Endometrium (tissue), 2 donors: ENCODE results near the gene MCF2L.

Experiments used
- FAIRE-seq: peaks from 2 replicates; lab custom pipeline; 2012; peaks lifted over from hg19 to GRCh38; lab: Jason Lieb, UNC
- donor health status: control.
- donor health status: control.

MCF2L gene

GRCh38 chr13:112997188-112998130, 28.4 kb downstream of the MCF2L start:
- FAIRE-seq, result no peak

DNA sequence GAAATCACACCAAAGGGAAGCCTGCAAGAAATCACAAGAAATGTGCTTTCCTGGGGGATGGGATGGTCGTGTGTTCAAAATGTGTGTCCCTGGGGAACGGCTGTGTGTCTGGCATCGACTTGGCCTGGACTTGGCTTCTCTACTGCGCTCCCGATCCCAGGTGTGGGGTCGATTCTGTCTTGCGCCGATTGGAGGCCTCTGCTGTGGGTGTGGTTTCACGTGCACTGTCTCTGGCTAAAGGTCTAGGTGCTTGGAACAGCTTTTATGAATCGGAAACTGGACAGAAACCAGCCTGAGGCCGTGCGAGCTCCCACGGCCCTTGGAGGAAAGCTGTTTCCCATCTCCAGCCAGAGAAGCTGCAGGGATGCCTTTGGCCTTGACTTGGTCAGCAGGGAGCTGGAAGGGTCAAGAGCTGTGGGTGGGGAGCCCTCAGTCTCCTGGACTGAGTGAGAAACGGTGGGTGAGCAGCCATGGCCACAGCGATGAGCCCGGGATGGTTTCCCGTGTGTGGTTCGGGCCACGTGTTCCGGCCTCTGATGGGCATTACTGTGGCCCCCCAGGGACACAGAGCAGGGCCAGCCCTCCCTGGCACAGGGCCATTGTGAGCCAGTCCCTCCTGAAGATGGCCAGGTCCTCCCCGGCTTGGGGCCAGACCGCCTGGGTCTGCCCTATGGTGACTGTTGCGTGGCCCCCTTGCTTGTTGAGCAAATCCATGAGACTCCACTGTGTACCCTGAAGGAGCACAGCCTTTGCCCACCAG, 29.7 kb downstream of the MCF2L start:
- FAIRE-seq, result no peak

- no peak for FAIRE-seq
Observed at GRCh38 chr13:112999414-113000177, 30.6 kb downstream of the MCF2L start.

GRCh38 chr13:113000575-113000974, 31.6 kb downstream of the MCF2L start:
- FAIRE-seq, result no peak

DNA sequence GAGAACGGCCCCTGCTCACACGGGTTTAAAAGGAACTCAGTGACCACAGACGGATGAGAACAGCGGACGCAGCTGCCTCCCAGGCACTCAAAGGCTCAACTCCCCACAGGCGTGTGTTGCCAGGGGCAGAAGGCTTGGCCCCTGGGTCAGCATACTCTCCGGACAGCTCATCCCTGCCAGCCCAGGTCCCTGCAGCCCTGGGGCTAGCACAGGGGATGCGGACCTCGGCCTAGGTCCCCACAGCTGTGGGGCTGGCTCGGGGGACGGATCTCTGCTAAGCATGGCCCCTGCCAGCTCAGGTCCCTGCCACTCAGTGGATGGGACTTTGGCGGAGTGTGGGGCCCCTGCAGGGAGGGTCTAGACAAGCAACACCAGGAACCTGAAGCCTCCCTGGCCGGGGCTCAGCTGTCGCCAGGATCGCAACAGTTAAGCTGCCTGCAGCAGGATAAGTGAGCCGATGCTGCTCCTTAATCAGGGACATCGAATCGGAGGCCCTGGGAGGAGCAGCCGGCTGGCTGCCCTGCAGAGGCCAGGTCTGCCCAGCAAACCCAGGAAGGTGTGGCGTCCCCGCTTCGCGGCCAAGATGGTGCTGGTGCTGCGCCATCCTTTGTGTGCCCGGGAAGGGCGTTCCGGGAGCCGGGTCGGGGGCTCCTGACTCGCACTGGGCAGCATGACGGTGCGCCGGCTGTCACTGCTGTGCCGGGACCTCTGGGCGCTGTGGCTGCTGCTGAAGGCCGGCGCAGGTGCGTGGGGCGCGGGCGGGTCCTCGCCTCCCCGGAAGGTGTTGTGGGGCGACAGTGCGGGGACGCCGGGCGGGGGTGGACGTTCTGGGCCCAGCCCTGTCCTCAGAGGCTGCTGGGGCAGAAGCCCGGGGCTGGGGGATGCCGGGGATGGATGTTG, 32.5 kb downstream of the MCF2L start:
- no peak for FAIRE-seq

DNA sequence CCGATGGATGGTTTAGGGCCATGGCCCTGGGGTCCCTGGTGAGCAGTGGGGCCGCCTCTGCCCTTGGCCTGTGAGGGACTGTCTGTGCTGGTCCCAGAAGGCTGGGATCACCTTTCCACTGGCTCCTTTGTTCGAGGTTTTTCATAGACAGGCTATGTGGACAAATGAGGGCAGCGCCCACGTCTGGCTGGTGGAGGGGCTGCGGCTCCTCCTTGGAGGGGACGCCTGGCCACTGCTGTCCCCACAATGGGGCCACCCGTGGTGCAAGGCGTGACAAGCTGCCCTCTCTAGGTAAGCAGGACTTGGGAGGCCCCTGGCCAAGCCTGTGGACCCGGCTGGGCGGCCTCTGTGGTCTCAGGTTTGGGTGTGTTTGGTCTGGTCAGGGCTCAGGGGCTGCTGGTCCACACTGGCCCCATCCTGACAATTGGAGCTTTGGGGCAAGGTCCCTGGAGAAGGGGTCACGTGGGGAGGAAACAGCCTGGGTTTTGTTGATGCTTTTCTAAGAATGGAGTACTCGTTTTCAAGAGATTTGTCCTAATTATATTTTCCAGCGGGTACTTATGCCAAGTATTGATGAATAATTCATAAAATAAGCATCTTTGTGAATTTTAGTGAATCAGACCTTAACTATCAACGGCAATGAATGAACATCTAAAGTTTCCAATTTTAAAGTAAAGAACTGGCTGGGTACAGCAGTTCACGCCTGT, 33.3 kb downstream of the MCF2L start:
- FAIRE-seq, result no peak

GRCh38 chr13:113002913-113003290, 33.9 kb downstream of the MCF2L start:
- no peak for FAIRE-seq

- FAIRE-seq, result no peak
Observed at GRCh38 chr13:113004126-113004525, 35.1 kb downstream of the MCF2L start.

- FAIRE-seq, result no peak
Observed at GRCh38 chr13:113005076-113005865, 36.3 kb downstream of the MCF2L start.

DNA sequence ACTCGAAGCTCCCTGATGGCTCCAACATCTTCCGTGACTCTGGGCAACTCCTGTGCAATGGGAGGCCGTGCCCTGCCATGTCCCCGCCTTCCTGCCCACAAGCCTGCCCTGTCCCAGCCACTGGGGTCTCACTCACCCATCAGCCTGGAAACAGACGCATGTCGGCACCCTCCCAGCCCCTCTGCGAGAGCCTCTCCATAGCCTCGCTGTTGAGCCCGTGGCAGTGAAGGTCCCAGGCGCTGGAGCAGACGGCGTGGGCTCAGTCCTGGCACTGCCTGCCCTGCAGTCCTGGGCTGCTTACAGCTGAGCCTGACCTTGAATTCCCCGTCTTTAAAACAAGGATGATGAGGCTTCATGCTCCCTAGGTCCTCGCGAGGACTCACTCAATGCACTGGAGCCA, 37.0 kb downstream of the MCF2L start:
- no peak for FAIRE-seq

DNA sequence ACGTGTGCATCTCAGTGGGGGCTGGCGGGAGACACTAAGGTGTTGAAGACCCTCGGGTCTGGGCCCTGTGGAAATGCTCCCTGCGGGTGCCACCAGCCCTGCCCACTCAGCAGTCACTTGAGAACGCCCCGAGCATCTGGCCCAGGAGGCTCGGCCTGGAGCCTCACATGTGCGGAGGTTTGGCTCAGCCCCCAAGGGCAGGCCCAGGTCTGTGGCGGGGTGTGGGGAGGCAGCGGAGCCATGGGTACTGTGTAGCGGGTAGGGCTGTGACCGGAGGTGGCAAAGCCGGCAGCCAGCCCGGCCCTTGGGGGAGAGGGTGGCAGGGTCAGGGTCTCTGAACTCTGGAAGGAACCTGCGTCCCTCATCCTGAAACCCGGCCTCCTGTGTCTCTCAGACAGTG, 37.6 kb downstream of the MCF2L start:
- FAIRE-seq, result no peak

DNA sequence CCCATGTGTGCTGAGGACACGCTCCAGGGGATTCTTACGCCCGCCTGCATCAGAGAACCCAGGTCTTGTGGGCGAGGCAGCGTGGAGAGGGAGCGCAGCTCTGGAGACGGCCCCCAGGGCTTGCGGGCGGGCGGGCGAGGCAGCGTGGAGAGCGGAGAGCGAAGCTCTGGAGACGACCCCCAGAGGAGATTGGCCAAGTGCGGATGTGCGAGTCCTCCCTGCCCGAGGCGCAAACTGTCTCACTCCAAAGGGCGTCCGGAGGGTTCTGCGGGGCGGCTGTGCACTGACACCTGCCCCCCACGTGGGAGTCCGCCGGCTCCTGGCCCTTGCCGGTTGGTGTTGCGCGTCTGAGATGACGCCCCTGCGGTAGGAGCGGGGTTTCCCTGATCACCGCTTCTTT, 39.8 kb downstream of the MCF2L start:
- no peak for FAIRE-seq

DNA sequence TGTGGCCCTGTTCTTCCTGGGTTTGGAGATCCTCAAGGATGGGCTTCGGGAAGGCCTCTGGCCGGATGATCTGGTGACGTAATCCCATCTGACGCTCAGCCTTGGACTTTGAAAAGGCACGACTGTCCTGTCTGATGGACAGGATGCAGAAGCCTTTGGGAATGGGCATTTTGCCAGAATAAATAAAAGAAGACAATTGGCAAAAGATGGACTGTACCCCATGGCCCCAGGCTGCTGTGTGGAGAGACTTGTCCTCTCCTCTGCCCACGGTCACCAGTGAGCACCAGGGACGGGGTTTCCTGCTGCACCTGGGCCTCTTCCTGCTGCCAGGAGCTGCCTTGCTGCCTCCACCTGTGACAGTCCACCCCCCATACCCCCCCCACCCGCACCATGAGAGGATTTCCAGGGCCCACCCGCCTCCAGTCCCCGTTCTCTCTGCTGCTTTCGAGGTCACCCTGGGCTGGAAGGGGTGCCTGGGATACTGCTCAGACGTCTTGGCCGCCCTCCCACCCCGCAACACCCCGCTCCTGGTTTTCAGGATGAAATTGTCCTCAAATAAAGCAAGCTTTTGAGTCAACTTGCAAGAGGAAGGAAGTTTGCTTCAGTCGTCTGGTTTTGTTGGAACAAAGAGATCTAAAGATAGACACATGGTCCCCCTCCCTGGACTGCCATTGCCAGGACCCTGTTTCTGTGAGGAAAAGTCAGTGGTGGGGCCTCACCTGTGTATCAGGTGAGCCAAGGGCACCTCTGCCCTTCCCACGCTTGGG, 40.9 kb downstream of the MCF2L start:
- no peak for FAIRE-seq

- FAIRE-seq, result no peak
Observed at GRCh38 chr13:113010510-113010865, 41.5 kb downstream of the MCF2L start.

GRCh38 chr13:113013303-113013702, 44.3 kb downstream of the MCF2L start:
- no peak for FAIRE-seq

- FAIRE-seq, result no peak
Observed at GRCh38 chr13:113013878-113014751, 45.1 kb downstream of the MCF2L start.

DNA sequence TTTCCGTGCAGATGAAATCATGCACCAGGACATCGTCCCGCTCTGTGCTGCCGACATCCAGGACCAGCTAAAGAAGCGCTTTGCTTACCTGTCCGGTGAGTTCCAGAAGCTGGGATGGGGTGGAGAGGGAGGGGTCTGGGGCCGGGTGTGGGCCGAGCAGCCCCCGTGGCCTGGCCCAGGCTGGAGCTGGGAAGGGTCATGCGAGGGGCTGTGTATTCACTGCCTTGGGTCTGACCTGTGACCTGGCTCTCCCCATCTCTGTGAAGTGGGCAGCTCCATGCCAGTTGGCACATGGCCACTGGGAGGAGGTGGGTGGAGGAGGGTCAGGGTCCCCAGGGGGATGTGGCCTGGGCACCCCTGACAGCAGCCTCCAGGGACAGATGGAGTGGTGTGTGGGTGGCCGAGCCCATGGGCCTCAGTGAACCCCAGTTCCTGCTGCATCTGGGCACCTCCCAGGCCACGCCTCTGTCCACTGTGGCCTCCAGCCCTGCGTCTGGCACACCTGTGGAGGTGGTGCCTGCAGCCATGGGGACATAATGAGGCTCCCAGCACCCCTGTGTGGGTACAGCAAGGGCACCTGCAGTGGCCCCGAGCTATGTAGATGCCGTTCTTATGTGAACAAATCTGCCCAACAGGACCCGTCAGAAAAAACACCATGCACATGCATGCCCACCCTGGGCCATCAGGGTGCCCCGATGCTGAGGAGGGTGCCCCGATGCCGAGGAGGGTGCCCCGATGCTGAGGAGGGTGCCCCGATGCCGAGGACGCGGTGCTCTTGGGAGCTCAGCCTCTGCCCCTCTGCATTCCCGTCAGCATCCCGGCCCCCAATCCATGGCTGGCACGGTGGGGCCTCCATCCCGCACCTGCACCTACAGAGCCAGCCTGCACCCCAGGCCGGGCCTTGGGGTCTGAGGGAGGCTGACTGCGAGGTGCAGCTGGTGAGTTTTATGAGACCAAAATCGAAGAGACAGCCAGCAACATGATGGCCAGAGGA, 46.0 kb downstream of the MCF2L start:
- no peak for FAIRE-seq
